Trophoblast cell (in vitro differentiated cells and primary cell): ENCODE measurements around the gene BTG3.

ENCODE experiments used
- DNase-seq, 2 donors: peaks; one replicate each; pipeline ENCODE4 v3.0.0-alpha.2; 2016
- H2AFZ ChIP-seq: 2 replicates; pipeline ENCODE4 v1.6.1; 2013; ENCODE audit warnings: low read length, moderate library complexity, mild to moderate bottlenecking; ENCODE audit not compliant: insufficient read depth, poor library complexity
- H2AK5ac ChIP-seq: 2 replicates; pipeline ENCODE4 v1.6.1; 2013; ENCODE audit warnings: mild to moderate bottlenecking, low read length
- H2BK120ac ChIP-seq: 2 replicates; pipeline ENCODE4 v1.6.1; 2013; ENCODE audit warnings: low read length, mild to moderate bottlenecking, moderate library complexity; ENCODE audit not compliant: insufficient read depth, poor library complexity
- H2BK12ac ChIP-seq: 2 replicates; pipeline ENCODE4 v1.6.1; 2013; ENCODE audit warnings: mild to moderate bottlenecking, low read length, moderate library complexity
- H2BK5ac ChIP-seq: 2 replicates; pipeline ENCODE4 v1.6.1; 2013; ENCODE audit warnings: low read length, low read depth, moderate library complexity, mild to moderate bottlenecking; ENCODE audit not compliant: poor library complexity
- H3K14ac ChIP-seq: 2 replicates; pipeline ENCODE4 v1.6.1; 2013; ENCODE audit warnings: mild to moderate bottlenecking, low read length
- H3K18ac ChIP-seq: 2 replicates; pipeline ENCODE4 v1.6.1; 2013; ENCODE audit warnings: mild to moderate bottlenecking, low read length
- H3K23ac ChIP-seq: 2 replicates; pipeline ENCODE4 v1.6.1; 2013; ENCODE audit warnings: low read length
- H3K27ac ChIP-seq: 2 replicates; pipeline ENCODE4 v1.5.1; 2013; ENCODE audit warnings: low read depth, mild to moderate bottlenecking, inconsistent platforms, low read length, moderate library complexity
- H3K27me3 ChIP-seq: 2 replicates; pipeline ENCODE4 v1.6.1; 2013; ENCODE audit warnings: inconsistent platforms, mild to moderate bottlenecking, low read length, moderate library complexity; ENCODE audit not compliant: insufficient read depth
- H3K36me3 ChIP-seq, 2 experiments: 1 replicate in 1 of 2; 2 replicates in 1 of 2; pipeline ENCODE4 v1.6.1; 2013; ENCODE audit warnings: low read length in 2 of 2, mild to moderate bottlenecking in 2 of 2, moderate library complexity in 1 of 2; ENCODE audit not compliant: insufficient read depth in 2 of 2, control insufficient read depth in 1 of 2
- H3K4ac ChIP-seq: 2 replicates; pipeline ENCODE4 v1.6.1; 2013; ENCODE audit warnings: low read depth, mild to moderate bottlenecking, low read length, moderate library complexity
- H3K4me1 ChIP-seq, 2 experiments: 1 replicate in 1 of 2; 2 replicates in 1 of 2; pipeline ENCODE4 v1.6.1; 2013; ENCODE audit warnings: low read length in 2 of 2, mild to moderate bottlenecking in 2 of 2, moderate library complexity in 1 of 2; ENCODE audit not compliant: insufficient read depth in 2 of 2, control insufficient read depth in 1 of 2
- H3K4me2 ChIP-seq: 2 replicates; pipeline ENCODE4 v1.6.1; 2013; ENCODE audit warnings: inconsistent platforms, mild to moderate bottlenecking, low read length, moderate library complexity
- H3K4me3 ChIP-seq: 2 replicates; pipeline ENCODE4 v1.5.1; 2013; ENCODE audit warnings: mild to moderate bottlenecking, low read depth, low read length, inconsistent platforms
- H3K79me1 ChIP-seq: one replicate; pipeline ENCODE4 v1.6.1; 2013; ENCODE audit warnings: low read length
- H3K79me2 ChIP-seq: 2 replicates; pipeline ENCODE4 v1.6.1; 2013; ENCODE audit warnings: low read length, mild to moderate bottlenecking; ENCODE audit not compliant: control insufficient read depth, insufficient read depth, poor library complexity
- H3K9ac ChIP-seq: 2 replicates; pipeline ENCODE4 v1.6.1; 2013; ENCODE audit warnings: mild to moderate bottlenecking, low read length
- H3K9me3 ChIP-seq: 2 replicates; pipeline ENCODE4 v1.6.1; 2013; ENCODE audit warnings: low read depth, mild to moderate bottlenecking, control low read depth, inconsistent platforms, low read length; ENCODE audit not compliant: insufficient read depth
- H4K12ac ChIP-seq: 2 replicates; pipeline ENCODE4 v1.6.1; 2013; ENCODE audit warnings: low read depth, mild to moderate bottlenecking, low read length, moderate library complexity
- H4K8ac ChIP-seq: 2 replicates; pipeline ENCODE4 v1.6.1; 2013; ENCODE audit warnings: low read depth, mild to moderate bottlenecking, low read length, moderate library complexity
- H4K91ac ChIP-seq: one replicate; pipeline ENCODE4 v1.6.1; 2013; ENCODE audit warnings: low read depth, mild to moderate bottlenecking, low read length, moderate library complexity
- WGBS: extraction: QIAGEN DNeasy Blood & Tissue Kit; methylation state at CpG from one replicate; pipeline ENCODE4 v1.1.7; 2013; ENCODE audit warnings: missing lambda C conversion rate; ENCODE audit not compliant: insufficient read length, insufficient coverage; ENCODE audit errors: extremely low coverage; 5-methylcytosine and 5-hydroxymethylcytosine counted together

The BTG3 gene

DNA sequence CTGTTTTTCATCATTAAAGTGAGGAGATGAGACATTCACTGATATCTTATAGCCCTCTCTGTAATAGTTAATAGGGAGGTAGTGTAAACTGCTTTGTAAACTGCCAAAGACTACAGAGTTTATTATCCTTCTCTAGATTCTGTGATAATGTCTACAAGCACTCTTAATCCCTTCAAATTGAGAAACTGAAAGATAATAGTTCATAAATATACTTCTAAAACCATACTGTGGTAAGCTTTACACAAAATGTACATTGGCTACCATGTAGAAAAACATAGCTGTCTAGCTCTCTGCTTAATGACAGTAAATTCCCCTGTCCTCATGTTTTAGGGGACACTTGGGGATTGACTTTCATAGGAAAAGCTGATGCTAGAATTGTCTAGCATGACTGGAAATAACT lies 60.3 kb downstream of the BTG3 start:
- Histone ChIP-seq H4K12ac (no peak overlapping the region), H3K4me3 (no peak overlapping the region), H3K4me1 (peaks cover 0 to 6% of the 10 kb centered on the region in 2 experiments), H3K27ac (no peak overlapping the region), H3K9me3 (no peaks in the 10 kb centered on the region), H4K8ac (no peak overlapping the region), H3K36me3 (peaks cover 3 to 8% of the 10 kb centered on the region in 2 experiments), H4K91ac (no peak overlapping the region), H2BK120ac (no peak overlapping the region), H3K27me3 (no peaks in the 10 kb centered on the region), H2BK12ac (no peak overlapping the region), H3K79me1 (no peaks in the 10 kb centered on the region), H2AK5ac (no peak overlapping the region), H3K18ac (no peak overlapping the region), H2BK5ac (no peak overlapping the region), H3K14ac (no peak overlapping the region), H3K4me2 (no peak overlapping the region), H3K9ac (no peak overlapping the region), H3K79me2 (no peaks in the 10 kb centered on the region), H3K23ac (no peak overlapping the region), H3K4ac (no peak overlapping the region), H2AFZ (no peak overlapping the region)
- DNase-seq: no peak

GRCh38 chr21:17550671-17551308 lies 61.9 kb downstream of the BTG3 start:
- H3K4me2 ChIP-seq: no peak overlapping the region
- H2BK5ac ChIP-seq: no peak overlapping the region
- WGBS: no CpG with 5 or more reads among the region's 5 CpGs
- no peak overlapping the region for H3K23ac ChIP-seq
- no peak overlapping the region for H3K4me3 ChIP-seq
- no peak overlapping the region for H3K9ac ChIP-seq
- H2AK5ac ChIP-seq: no peak overlapping the region
- no peak overlapping the region for H2AFZ ChIP-seq
- H3K18ac ChIP-seq: no peak overlapping the region
- H3K27ac ChIP-seq: no peak overlapping the region
- H3K27me3 ChIP-seq: no peaks in the 10 kb centered on the region
- H3K4me1 ChIP-seq: peaks cover 3 to 6% of the 10 kb centered on the region in 2 experiments
- H4K12ac ChIP-seq: no peak overlapping the region
- DNase-seq: no peak
- H2BK120ac ChIP-seq: no peak overlapping the region
- H2BK12ac ChIP-seq: no peak overlapping the region
- H3K79me2 ChIP-seq: no peaks in the 10 kb centered on the region
- H3K14ac ChIP-seq: no peak overlapping the region
- no peaks in the 10 kb centered on the region for H3K9me3 ChIP-seq
- H4K91ac ChIP-seq: no peak overlapping the region
- H4K8ac ChIP-seq: no peak overlapping the region
- peaks cover 3 to 10% of the 10 kb centered on the region in 2 experiments for H3K36me3 ChIP-seq
- H3K79me1 ChIP-seq: no peaks in the 10 kb centered on the region
- H3K4ac ChIP-seq: no peak overlapping the region

- no peak overlapping the region for H4K12ac ChIP-seq
- no peaks in the 10 kb centered on the region for H3K79me1 ChIP-seq
- no peaks in the 10 kb centered on the region for H3K79me2 ChIP-seq
- H3K4me3 ChIP-seq: no peak overlapping the region
- peaks cover 3 to 10% of the 10 kb centered on the region in 2 experiments for H3K36me3 ChIP-seq
- no CpG with 5 or more reads among the region's 7 CpGs for WGBS
- no peaks in the 10 kb centered on the region for H3K9me3 ChIP-seq
- no peak overlapping the region for H3K23ac ChIP-seq
- no peak overlapping the region for H3K4ac ChIP-seq
- H2BK120ac ChIP-seq: no peak overlapping the region
- no peak overlapping the region for H2BK5ac ChIP-seq
- H3K4me2 ChIP-seq: no peak overlapping the region
- no peak overlapping the region for H4K8ac ChIP-seq
- H2BK12ac ChIP-seq: no peak overlapping the region
- H2AFZ ChIP-seq: no peak overlapping the region
- H3K18ac ChIP-seq: no peak overlapping the region
- no peaks in the 10 kb centered on the region for H3K27me3 ChIP-seq
- peaks cover 3 to 4% of the 10 kb centered on the region in 2 experiments for H3K4me1 ChIP-seq
- no peak overlapping the region for H3K9ac ChIP-seq
- H2AK5ac ChIP-seq: no peak overlapping the region
- H4K91ac ChIP-seq: no peak overlapping the region
- H3K27ac ChIP-seq: no peak overlapping the region
- H3K14ac ChIP-seq: no peak overlapping the region
- no peak for DNase-seq
Observed at GRCh38 chr21:17548262-17548661, 64.4 kb downstream of the BTG3 start.

GRCh38 chr21:17545007-17545406 lies 67.7 kb downstream of the BTG3 start:
- peaks cover 3 to 10% of the 10 kb centered on the region in 2 experiments for H3K36me3 ChIP-seq
- no peak overlapping the region for H3K14ac ChIP-seq
- no peak overlapping the region for H4K91ac ChIP-seq
- H2AK5ac ChIP-seq: no peak overlapping the region
- H3K18ac ChIP-seq: no peak overlapping the region
- H3K9me3 ChIP-seq: no peaks in the 10 kb centered on the region
- no peak overlapping the region for H2BK120ac ChIP-seq
- H3K4me2 ChIP-seq: no peak overlapping the region
- H3K27ac ChIP-seq: no peak overlapping the region
- H3K9ac ChIP-seq: no peak overlapping the region
- H2BK12ac ChIP-seq: no peak overlapping the region
- H3K79me2 ChIP-seq: peaks cover 2% of the 10 kb centered on the region
- H4K8ac ChIP-seq: no peak overlapping the region
- no peak overlapping the region for H2AFZ ChIP-seq
- H3K23ac ChIP-seq: no peak overlapping the region
- peaks cover 3 to 4% of the 10 kb centered on the region in 2 experiments for H3K4me1 ChIP-seq
- H3K79me1 ChIP-seq: no peaks in the 10 kb centered on the region
- no peak for DNase-seq
- H3K4me3 ChIP-seq: no peak overlapping the region
- H2BK5ac ChIP-seq: no peak overlapping the region
- no peak overlapping the region for H4K12ac ChIP-seq
- H3K4ac ChIP-seq: no peak overlapping the region
- H3K27me3 ChIP-seq: no peaks in the 10 kb centered on the region
- no CpG with 5 or more reads among the region's 1 CpG for WGBS
